ENCODE results near the gene SLC35F3. TPM values are rescaled to one million over a fixed set of nuclear protein-coding genes. Genes with fewer than 3 reads are reported as not detected.

The SLC35F3 gene
- total RNA-seq, 1 experiment from 2014 or later: not detected

DNA sequence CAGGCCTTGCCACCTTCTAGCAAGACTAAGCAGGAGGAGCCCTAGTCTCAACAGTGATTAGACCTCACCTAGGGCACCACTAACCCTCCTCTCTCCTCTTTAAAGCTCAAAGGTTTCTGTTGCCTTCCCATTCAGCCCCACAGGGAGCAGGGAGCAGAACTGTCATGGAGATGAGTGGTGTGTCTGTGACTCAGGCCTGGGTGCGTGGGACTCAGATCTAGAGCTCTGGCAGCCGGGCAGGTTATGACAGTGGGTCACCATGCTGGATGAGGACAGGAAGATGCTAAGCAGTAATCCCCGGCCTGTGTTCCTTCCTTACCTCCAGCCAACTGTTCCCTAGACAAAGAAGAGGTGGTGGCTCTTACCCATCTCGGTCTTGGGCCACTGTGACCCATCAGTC lies 408.7 kb downstream of the SLC35F3 start:
- Mint-ChIP-seq H3K4me3 (ENCODE audit: unreplicated experiment) (no peak overlapping the region), H3K4me1 (ENCODE audit: low read depth, unreplicated experiment) (no peaks in the 10 kb centered on the region), H3K36me3 (ENCODE audit: insufficient read depth, unreplicated experiment) (no peaks in the 10 kb centered on the region), H3K9me3 (ENCODE audit: unreplicated experiment) (no peaks in the 10 kb centered on the region), H3K27me3 (ENCODE audit: insufficient read depth, unreplicated experiment) (peaks cover 23% of the 10 kb centered on the region), H3K27ac (ENCODE audit: unreplicated experiment) (no peak overlapping the region)
- no TSS peak for BruUV-seq (replicated peaks)
- H3K4me3 ChIP-seq (ENCODE audit: low read depth, low read length): no peak overlapping the region
- no peaks in the 10 kb centered on the region for H3K9me3 ChIP-seq
- intact Hi-C loops (cut with micrococcal nuclease; ENCODE audit: unreplicated experiment): no loop called here
- DNase-seq: no peak
- no peaks in the 10 kb centered on the region for H3K27me3 ChIP-seq (replicated peaks; ENCODE audit: control insufficient read depth, insufficient read depth, low read length)
- H3K36me3 ChIP-seq (ENCODE audit: control insufficient read depth, insufficient read depth, low read length): no peaks in the 10 kb centered on the region
- H3K4me1 ChIP-seq: peaks cover 5% of the 10 kb centered on the region; the same call in 1 of the 2 replicates
- ChIA-PET CTCF (no interaction called here), POLR2A (no interaction called here)
- TF ChIP-seq, protein P1, sequence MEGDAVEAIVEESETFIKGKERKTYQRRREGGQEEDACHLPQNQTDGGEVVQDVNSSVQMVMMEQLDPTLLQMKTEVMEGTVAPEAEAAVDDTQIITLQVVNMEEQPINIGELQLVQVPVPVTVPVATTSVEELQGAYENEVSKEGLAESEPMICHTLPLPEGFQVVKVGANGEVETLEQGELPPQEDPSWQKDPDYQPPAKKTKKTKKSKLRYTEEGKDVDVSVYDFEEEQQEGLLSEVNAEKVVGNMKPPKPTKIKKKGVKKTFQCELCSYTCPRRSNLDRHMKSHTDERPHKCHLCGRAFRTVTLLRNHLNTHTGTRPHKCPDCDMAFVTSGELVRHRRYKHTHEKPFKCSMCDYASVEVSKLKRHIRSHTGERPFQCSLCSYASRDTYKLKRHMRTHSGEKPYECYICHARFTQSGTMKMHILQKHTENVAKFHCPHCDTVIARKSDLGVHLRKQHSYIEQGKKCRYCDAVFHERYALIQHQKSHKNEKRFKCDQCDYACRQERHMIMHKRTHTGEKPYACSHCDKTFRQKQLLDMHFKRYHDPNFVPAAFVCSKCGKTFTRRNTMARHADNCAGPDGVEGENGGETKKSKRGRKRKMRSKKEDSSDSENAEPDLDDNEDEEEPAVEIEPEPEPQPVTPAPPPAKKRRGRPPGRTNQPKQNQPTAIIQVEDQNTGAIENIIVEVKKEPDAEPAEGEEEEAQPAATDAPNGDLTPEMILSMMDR (IDR thresholded peaks at IDR 0.05; ENCODE audit: insufficient read depth in 1 of 2, low read depth in 1 of 2, low read length in 1 of 2, severe bottlenecking in 1 of 2, unreplicated experiment in 1 of 2): no peak

DNA sequence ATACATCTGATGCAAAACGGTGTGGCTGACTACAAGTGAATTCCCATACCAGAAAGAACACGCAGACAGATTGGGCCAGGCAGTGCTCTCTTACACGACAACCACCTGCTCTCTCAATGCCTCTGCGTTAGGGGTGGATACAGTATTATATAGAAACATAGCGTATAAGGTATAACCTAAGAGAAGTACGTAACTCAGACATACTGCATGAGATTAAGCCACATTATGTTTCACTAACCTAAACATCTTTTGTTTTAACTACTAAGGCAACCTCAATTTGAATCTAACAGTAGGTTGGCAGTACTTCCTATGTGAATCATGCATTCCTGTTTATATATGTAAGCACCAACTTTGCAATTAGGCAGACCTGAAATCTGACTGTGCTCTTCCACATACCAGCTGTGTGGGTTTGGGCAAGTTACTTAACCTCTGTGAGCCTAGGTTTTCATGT lies 410.6 kb downstream of the SLC35F3 start:
- no peaks in the 10 kb centered on the region for H3K36me3 ChIP-seq (ENCODE audit: control insufficient read depth, insufficient read depth, low read length)
- H3K9me3 Mint-ChIP-seq (ENCODE audit: unreplicated experiment): no peaks in the 10 kb centered on the region
- H3K36me3 Mint-ChIP-seq (ENCODE audit: insufficient read depth, unreplicated experiment): no peaks in the 10 kb centered on the region
- no peak overlapping the region for H3K27ac Mint-ChIP-seq (ENCODE audit: unreplicated experiment)
- POLR2A ChIA-PET: no interaction called here
- no peaks in the 10 kb centered on the region for H3K27me3 ChIP-seq (replicated peaks; ENCODE audit: control insufficient read depth, insufficient read depth, low read length)
- BruUV-seq (replicated peaks): no TSS peak
- no peaks in the 10 kb centered on the region for H3K4me1 Mint-ChIP-seq (ENCODE audit: low read depth, unreplicated experiment)
- TF ChIP-seq, protein P1 (IDR thresholded peaks at IDR 0.05; ENCODE audit: insufficient read depth in 1 of 2, low read depth in 1 of 2, low read length in 1 of 2, severe bottlenecking in 1 of 2, unreplicated experiment in 1 of 2): no peak
- H3K9me3 ChIP-seq: no peaks in the 10 kb centered on the region
- peaks cover 24% of the 10 kb centered on the region for H3K27me3 Mint-ChIP-seq (ENCODE audit: insufficient read depth, unreplicated experiment)
- DNase-seq: no peak
- peaks cover 5% of the 10 kb centered on the region; the same call in 1 of the 2 replicates for H3K4me1 ChIP-seq
- no peak overlapping the region for H3K4me3 Mint-ChIP-seq (ENCODE audit: unreplicated experiment)
- CTCF ChIA-PET: no interaction called here
- no peak overlapping the region for H3K4me3 ChIP-seq (ENCODE audit: low read depth, low read length)
- intact Hi-C loops (cut with micrococcal nuclease; ENCODE audit: unreplicated experiment): no loop called here

DNA sequence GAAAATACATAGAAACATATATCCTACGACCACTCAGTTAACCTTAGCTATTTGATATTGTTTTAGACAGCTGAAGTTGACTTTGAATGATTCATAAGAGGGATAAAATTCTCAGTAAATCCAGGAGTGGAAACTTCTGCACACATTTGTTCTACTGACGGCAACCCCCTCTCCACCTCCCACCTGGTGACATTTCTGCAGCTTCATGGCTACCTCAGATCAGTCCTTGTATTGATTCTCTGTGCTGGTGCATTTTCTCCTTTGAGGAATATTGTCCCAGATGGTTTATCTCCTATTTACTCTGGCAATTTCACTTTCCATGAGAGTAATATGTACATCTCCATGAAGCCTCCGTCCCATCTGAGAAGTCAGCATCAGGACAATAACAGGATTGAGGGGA lies 411.1 kb downstream of the SLC35F3 start:
- no peaks in the 10 kb centered on the region for H3K9me3 ChIP-seq
- Mint-ChIP-seq H3K4me3 (ENCODE audit: unreplicated experiment) (no peak overlapping the region), H3K9me3 (ENCODE audit: unreplicated experiment) (no peaks in the 10 kb centered on the region), H3K27me3 (ENCODE audit: insufficient read depth, unreplicated experiment) (peaks cover 28% of the 10 kb centered on the region), H3K4me1 (ENCODE audit: low read depth, unreplicated experiment) (no peaks in the 10 kb centered on the region), H3K36me3 (ENCODE audit: insufficient read depth, unreplicated experiment) (no peaks in the 10 kb centered on the region), H3K27ac (ENCODE audit: unreplicated experiment) (no peak overlapping the region)
- ChIA-PET POLR2A (no interaction called here), CTCF (no interaction called here)
- no TSS peak for BruUV-seq (replicated peaks)
- TF ChIP-seq, protein P1 (IDR thresholded peaks at IDR 0.05; ENCODE audit: insufficient read depth in 1 of 2, low read depth in 1 of 2, low read length in 1 of 2, severe bottlenecking in 1 of 2, unreplicated experiment in 1 of 2): no peak
- no peaks in the 10 kb centered on the region for H3K27me3 ChIP-seq (replicated peaks; ENCODE audit: control insufficient read depth, insufficient read depth, low read length)
- no peak overlapping the region for H3K4me3 ChIP-seq (ENCODE audit: low read depth, low read length)
- intact Hi-C loops (cut with micrococcal nuclease; ENCODE audit: unreplicated experiment): no loop called here
- no peak for DNase-seq
- peaks cover 5% of the 10 kb centered on the region; the same call in 1 of the 2 replicates for H3K4me1 ChIP-seq
- H3K36me3 ChIP-seq (ENCODE audit: control insufficient read depth, insufficient read depth, low read length): no peaks in the 10 kb centered on the region
